ENCODE results near the gene BEX1.
A peak's percentile ranks its signal among the peaks of the same experiment; 100 is the strongest.
"Not testable (repeated sequence)": the region's sequence is repeated elsewhere in the genome, so short reads cannot be mapped to it uniquely, and the experiment has no call there.

Gene BEX1

DNA sequence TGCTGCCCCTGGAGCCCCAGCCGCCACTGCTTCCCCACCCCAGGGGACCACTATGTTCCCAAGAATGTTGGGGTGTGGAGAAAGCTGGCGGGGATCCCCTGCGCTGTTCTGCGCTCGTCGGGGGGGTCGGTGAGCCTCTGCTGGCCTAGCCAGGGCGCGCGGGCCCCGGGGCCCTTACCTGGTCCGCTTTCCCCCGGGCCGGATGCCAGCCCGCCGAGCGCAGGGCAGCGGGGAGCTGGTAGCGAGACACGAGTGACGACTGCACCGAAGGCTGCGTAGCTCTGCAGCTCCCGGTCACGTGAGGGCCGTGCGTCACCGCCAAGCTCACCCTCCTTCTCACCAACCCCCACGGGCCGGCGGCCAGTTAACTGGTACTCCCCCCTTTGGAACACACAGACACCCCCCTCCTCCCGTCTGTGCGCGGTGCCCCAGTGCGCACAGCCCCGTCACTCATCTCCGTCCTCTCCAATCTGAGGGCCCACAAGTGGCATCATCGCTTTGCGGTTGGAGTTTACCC, at the start of gene BEX1:
Gene BEX1 (minus strand): TSS at position 254 of the 517 bp plus-strand sequence. CDS start 897 bp downstream, outside the sequence.
- no peak within 1 kb of the TSS for H3K27ac ChIP-seq (ENCODE audit: low read length)
- H3K4me1 ChIP-seq (ENCODE audit: control insufficient read depth in 1 of 2, insufficient read depth in 2 of 2, low read length in 2 of 2), result no peaks in the 10 kb centered on the region
- peak within 1 kb of the TSS in 1 of 2 donors; percentile 59 for H3K4me3 ChIP-seq (ENCODE audit: low read depth in 1 of 2, low read length in 2 of 2)
- H3K27me3 ChIP-seq (ENCODE audit: low read depth, low read length), result no peaks in the 10 kb centered on the region
- H3K36me3 ChIP-seq (ENCODE audit: control insufficient read depth in 1 of 2, insufficient read depth in 2 of 2, low read length in 2 of 2), result no peaks in the 10 kb centered on the region
- H3K9me3 ChIP-seq (ENCODE audit: control insufficient read depth in 1 of 2, low read length in 2 of 2), result no peaks in the 10 kb centered on the region

DNA sequence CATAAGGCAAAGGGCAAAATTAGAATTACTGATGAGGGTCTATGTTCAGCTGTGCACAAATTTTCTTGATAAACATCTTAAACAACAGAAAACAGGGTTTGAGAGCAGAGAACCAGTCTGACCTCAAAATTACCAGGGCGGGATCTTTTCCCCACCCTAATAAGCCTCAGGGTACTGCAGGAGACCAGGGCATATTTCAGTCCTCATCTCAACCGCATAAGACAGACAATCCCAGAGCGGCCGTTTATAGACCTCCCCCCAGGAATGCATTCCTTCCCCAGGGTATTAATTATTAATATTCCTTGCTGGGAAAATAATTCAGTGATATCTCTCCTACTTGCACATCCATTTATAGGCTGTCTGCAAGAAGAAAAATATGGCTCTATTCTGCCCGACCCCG, 45.5 kb upstream of the BEX1 start:
- not testable (repeated sequence) for H3K27me3 ChIP-seq (ENCODE audit: low read depth, low read length); H3K4me1 ChIP-seq (ENCODE audit: control insufficient read depth in 1 of 2, insufficient read depth in 2 of 2, low read length in 2 of 2); H3K36me3 ChIP-seq (ENCODE audit: control insufficient read depth in 1 of 2, insufficient read depth in 2 of 2, low read length in 2 of 2); H3K27ac ChIP-seq (ENCODE audit: low read length); H3K4me3 ChIP-seq (ENCODE audit: low read depth in 1 of 2, low read length in 2 of 2); H3K9me3 ChIP-seq (ENCODE audit: control insufficient read depth in 1 of 2, low read length in 2 of 2)

DNA sequence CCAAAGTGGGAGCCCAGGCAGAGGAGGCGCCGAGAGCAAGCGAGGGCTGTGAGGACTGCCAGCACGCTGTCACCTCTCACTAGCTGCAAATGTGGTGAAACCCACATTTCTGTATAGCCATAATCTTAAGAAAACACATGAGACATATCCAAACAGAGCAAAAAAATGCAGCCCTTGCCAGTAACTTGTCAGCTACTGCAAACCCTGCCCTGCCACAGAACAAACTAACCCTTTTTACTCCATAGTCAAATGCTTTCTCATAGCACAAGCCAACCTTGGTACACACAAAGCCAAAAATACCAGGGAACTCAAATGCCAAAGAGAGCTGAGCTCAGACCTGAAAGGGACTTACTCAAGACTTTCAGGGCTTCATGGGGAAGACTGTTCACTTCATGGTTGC, 43.9 kb upstream of the BEX1 start:
- H3K27ac ChIP-seq (ENCODE audit: low read length), result no peak overlapping the region
- H3K36me3 ChIP-seq (ENCODE audit: control insufficient read depth in 1 of 2, insufficient read depth in 2 of 2, low read length in 2 of 2), result no peaks in the 10 kb centered on the region
- no peaks in the 10 kb centered on the region for H3K27me3 ChIP-seq (ENCODE audit: low read depth, low read length)
- no peak overlapping the region for H3K4me3 ChIP-seq (ENCODE audit: low read depth in 1 of 2, low read length in 2 of 2)
- H3K4me1 ChIP-seq (ENCODE audit: control insufficient read depth in 1 of 2, insufficient read depth in 2 of 2, low read length in 2 of 2), result no peaks in the 10 kb centered on the region
- peaks cover 0 to 2% of the 10 kb centered on the region in 2 donors for H3K9me3 ChIP-seq (ENCODE audit: control insufficient read depth in 1 of 2, low read length in 2 of 2)

DNA sequence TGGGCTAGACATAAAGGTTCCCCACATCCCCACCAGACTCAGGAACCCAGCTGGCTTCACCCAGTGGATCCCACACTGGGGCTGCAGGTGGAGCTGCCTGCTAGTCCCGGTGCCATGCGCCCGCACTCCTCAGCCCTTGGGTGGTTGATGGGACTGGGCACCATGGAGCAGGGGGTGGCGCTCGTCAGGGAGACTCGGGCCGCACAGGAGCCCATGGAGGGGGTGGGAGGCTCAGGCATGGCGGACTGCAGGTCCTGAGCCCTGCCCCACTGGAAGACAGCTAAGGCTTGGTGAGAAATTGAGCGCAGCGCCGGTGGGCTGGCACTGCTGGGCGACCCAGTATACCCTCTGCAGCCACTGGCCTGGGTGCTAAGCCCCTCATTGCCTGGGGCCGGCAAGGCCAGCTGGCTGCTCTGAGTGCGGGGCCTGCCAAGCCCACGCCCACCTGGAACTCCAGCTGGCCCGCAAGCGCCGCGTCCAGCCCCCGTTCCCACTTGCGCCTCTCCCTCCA, 43.3 kb upstream of the BEX1 start:
- H3K4me1 ChIP-seq (ENCODE audit: control insufficient read depth in 1 of 2, insufficient read depth in 2 of 2, low read length in 2 of 2); H3K27ac ChIP-seq (ENCODE audit: low read length); H3K9me3 ChIP-seq (ENCODE audit: control insufficient read depth in 1 of 2, low read length in 2 of 2); H3K27me3 ChIP-seq (ENCODE audit: low read depth, low read length); H3K4me3 ChIP-seq (ENCODE audit: low read depth in 1 of 2, low read length in 2 of 2); H3K36me3 ChIP-seq (ENCODE audit: control insufficient read depth in 1 of 2, insufficient read depth in 2 of 2, low read length in 2 of 2): not testable (repeated sequence)

DNA sequence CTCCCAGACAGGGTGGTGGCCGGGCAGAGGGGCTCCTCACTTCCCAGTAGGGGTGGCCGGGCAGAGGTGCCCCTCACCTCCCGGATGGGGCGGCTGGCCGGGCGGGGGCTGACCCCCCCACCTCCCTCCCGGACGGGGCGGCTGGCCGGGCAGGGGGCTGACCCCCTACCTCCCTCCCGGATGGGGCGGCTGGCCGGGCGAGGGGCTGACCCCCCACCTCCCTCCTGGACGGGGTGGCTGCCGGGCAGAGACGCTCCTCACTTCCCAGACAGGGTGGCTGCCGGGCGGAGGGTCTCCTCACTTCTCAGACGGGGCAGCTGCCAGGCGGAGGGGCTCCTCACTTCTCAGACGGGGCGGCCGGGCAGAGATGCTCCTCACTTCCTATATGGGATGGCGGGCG, 40.4 kb upstream of the BEX1 start:
- not testable (repeated sequence) for H3K27ac ChIP-seq (ENCODE audit: low read length); H3K4me3 ChIP-seq (ENCODE audit: low read depth in 1 of 2, low read length in 2 of 2); H3K36me3 ChIP-seq (ENCODE audit: control insufficient read depth in 1 of 2, insufficient read depth in 2 of 2, low read length in 2 of 2); H3K4me1 ChIP-seq (ENCODE audit: control insufficient read depth in 1 of 2, insufficient read depth in 2 of 2, low read length in 2 of 2); H3K9me3 ChIP-seq (ENCODE audit: control insufficient read depth in 1 of 2, low read length in 2 of 2); H3K27me3 ChIP-seq (ENCODE audit: low read depth, low read length)

DNA sequence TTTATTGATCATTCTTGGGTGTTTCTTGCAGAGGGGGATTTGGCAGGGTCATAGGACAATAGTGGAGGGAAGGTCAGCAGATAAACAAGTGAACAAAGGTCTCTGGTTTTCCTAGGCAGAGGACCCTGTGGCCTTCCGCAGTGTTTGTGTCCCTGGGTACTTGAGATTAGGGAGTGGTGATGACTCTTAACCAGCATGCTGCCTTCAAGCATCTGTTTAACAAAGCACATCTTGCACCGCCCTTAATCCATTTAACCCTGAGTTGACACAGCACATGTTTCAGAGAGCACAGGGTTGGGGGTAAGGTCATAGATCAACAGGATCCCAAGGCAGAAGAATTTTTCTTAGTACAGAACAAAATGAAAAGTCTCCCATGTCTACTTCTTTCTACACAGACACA, 39.9 kb upstream of the BEX1 start:
- not testable (repeated sequence) for H3K36me3 ChIP-seq (ENCODE audit: control insufficient read depth in 1 of 2, insufficient read depth in 2 of 2, low read length in 2 of 2); H3K27me3 ChIP-seq (ENCODE audit: low read depth, low read length); H3K4me1 ChIP-seq (ENCODE audit: control insufficient read depth in 1 of 2, insufficient read depth in 2 of 2, low read length in 2 of 2); H3K27ac ChIP-seq (ENCODE audit: low read length); H3K9me3 ChIP-seq (ENCODE audit: control insufficient read depth in 1 of 2, low read length in 2 of 2); H3K4me3 ChIP-seq (ENCODE audit: low read depth in 1 of 2, low read length in 2 of 2)

DNA sequence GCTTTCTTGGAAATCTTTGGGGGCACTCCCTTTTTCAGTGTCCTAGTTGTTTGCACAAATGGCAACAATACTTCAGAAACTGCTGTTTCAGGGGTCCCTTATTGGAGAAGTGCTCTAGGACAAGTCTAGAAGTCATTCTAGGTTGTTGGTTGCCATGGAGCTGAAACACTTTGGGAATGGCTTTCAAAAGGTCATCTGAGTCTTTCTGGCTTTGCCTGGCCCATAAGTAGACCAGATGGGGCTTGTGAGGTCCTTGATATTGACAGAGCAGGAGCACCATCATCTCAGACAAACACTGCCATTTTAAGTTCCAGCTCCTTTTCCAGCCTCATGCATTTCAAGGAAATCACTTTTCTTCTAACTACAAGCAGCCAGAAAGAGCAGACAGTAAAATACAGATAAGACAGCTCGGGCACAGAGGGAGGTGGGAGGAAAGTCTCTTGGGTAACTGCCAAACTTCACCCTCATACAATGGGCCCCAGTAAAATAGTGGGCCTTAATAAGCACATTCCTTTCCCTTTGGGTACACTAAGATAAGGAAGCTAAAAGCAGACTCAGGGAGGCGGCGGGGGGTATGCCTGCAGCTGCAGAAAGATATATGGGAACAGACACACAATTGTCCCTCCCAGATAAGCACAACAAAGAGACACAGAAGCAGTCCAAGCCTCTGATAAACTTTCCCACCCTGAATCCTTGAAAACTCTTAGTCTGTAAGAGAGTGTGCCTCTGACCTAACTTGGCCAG, 37.5 kb upstream of the BEX1 start:
- H3K9me3 ChIP-seq (ENCODE audit: control insufficient read depth in 1 of 2, low read length in 2 of 2), result no peaks in the 10 kb centered on the region
- no peaks in the 10 kb centered on the region for H3K36me3 ChIP-seq (ENCODE audit: control insufficient read depth in 1 of 2, insufficient read depth in 2 of 2, low read length in 2 of 2)
- H3K27ac ChIP-seq (ENCODE audit: low read length), result no peak overlapping the region
- no peaks in the 10 kb centered on the region for H3K4me1 ChIP-seq (ENCODE audit: control insufficient read depth in 1 of 2, insufficient read depth in 2 of 2, low read length in 2 of 2)
- H3K4me3 ChIP-seq (ENCODE audit: low read depth in 1 of 2, low read length in 2 of 2), result no peak overlapping the region
- H3K27me3 ChIP-seq (ENCODE audit: low read depth, low read length), result no peaks in the 10 kb centered on the region

DNA sequence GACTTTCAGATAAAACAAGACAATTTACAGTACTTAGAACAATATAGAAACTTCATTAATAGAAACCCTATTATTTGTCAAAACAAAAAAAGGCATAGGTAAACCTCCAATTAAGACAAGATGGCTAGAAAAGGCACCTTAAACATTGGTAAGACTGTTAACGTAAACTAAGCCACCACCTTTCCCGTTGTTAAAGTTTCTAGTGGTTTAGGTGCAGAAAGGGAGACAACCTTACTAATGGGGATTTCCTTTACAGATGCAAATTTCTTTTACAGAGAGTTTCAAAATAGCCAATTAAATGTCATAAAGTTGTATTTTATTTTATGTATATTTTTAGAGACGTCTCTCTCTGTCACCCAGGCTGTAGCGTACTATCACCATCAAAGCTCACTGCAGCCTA, 36.5 kb upstream of the BEX1 start:
- Histone ChIP-seq H3K27me3 (ENCODE audit: low read depth, low read length) (no peaks in the 10 kb centered on the region), H3K4me3 (ENCODE audit: low read depth in 1 of 2, low read length in 2 of 2) (no peak overlapping the region), H3K36me3 (ENCODE audit: control insufficient read depth in 1 of 2, insufficient read depth in 2 of 2, low read length in 2 of 2) (no peaks in the 10 kb centered on the region), H3K9me3 (ENCODE audit: control insufficient read depth in 1 of 2, low read length in 2 of 2) (no peaks in the 10 kb centered on the region), H3K27ac (ENCODE audit: low read length) (no peak overlapping the region), H3K4me1 (ENCODE audit: control insufficient read depth in 1 of 2, insufficient read depth in 2 of 2, low read length in 2 of 2) (no peaks in the 10 kb centered on the region)

DNA sequence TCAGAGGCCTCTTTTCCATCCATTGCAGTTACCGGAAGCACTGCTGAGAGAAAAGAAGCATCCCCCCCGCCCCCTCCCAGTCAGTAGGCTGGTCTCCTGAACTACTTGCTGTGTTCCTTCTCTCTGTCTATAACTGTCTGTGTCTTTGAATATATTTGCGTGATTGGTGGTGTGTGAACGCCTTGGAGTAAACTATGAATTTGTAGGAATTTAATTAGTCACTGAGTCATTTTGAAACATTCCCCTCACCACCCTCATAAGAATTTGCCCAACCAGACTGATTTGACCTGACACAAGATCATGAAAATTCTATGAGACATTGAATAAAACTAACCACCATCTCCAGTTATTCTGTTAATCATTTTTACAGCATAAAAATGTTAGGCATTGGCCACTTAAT, 35.7 kb upstream of the BEX1 start:
- no peaks in the 10 kb centered on the region for H3K27me3 ChIP-seq (ENCODE audit: low read depth, low read length)
- no peaks in the 10 kb centered on the region for H3K4me1 ChIP-seq (ENCODE audit: control insufficient read depth in 1 of 2, insufficient read depth in 2 of 2, low read length in 2 of 2)
- no peak overlapping the region for H3K4me3 ChIP-seq (ENCODE audit: low read depth in 1 of 2, low read length in 2 of 2)
- H3K9me3 ChIP-seq (ENCODE audit: control insufficient read depth in 1 of 2, low read length in 2 of 2), result no peaks in the 10 kb centered on the region
- no peak overlapping the region for H3K27ac ChIP-seq (ENCODE audit: low read length)
- H3K36me3 ChIP-seq (ENCODE audit: control insufficient read depth in 1 of 2, insufficient read depth in 2 of 2, low read length in 2 of 2), result no peaks in the 10 kb centered on the region

DNA sequence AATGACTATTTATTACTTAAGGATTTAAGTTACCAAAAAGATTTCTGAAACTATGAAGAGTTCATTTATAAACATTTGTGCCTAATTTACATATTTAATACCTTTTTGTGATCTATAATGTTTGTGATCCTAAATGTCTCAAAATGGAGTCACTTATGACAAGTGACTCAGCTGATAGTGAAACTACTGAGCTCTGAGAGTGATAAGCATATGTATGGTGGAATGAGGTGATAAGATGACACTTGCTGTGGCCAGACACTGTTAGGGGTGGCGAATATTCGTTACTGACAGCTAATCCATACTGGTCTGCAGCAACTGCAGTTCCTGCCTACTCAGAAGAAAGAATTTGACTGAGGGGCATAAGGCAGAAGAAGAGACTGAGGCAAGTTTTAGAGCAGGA, 34.5 kb upstream of the BEX1 start:
- Histone ChIP-seq H3K27ac (ENCODE audit: low read length) (no peak overlapping the region), H3K36me3 (ENCODE audit: control insufficient read depth in 1 of 2, insufficient read depth in 2 of 2, low read length in 2 of 2) (no peaks in the 10 kb centered on the region), H3K4me3 (ENCODE audit: low read depth in 1 of 2, low read length in 2 of 2) (no peak overlapping the region), H3K4me1 (ENCODE audit: control insufficient read depth in 1 of 2, insufficient read depth in 2 of 2, low read length in 2 of 2) (no peaks in the 10 kb centered on the region), H3K27me3 (ENCODE audit: low read depth, low read length) (no peaks in the 10 kb centered on the region), H3K9me3 (ENCODE audit: control insufficient read depth in 1 of 2, low read length in 2 of 2) (no peaks in the 10 kb centered on the region)

DNA sequence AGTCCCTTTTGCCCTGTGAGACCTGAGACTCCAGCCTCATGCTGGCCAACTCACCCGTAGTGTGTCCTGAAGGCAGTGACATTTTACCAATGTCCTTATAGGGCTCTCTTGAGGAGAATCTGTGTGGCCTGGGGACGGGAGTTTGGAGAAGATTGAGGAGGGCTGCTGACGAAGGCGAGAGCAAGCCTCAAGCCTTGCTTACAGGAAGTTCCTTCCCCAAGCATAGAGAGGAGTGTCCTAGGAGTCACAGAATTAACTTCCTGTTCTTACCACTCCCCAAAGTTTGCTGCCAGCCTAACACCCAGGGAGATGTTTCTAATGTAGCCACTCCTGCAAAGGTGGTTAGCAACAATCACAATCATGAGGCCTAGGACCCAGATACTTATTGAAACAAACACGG, 29.0 kb upstream of the BEX1 start, which contains the start of gene NXF3:
Gene NXF3 (minus strand): TSS at position 202 of the 400 bp plus-strand sequence. CDS start 120 bp downstream, at position 82.
- no peaks in the 10 kb centered on the region for H3K4me1 ChIP-seq (ENCODE audit: control insufficient read depth in 1 of 2, insufficient read depth in 2 of 2, low read length in 2 of 2)

DNA sequence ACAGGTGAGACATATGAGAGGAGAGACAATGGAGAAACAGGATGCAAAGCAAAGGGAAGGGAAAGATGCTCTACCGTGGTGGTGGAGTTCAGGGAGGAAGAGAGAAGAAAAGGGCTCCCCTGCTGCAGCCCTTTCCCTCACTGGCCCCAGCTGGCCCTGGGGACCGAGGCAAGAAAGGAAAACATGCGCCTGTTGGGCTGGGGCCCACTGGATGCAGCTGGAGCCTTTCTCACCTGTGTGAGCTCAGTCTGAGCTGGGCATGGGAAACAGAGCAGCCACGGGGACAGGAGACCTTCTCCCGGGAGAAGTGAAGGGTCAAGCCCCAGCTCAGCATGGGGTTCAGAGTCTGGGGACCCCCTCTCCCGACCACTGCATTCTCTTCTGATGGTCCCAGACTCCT, 17.1 kb upstream of the BEX1 start:
- Histone ChIP-seq H3K36me3 (ENCODE audit: control insufficient read depth in 1 of 2, insufficient read depth in 2 of 2, low read length in 2 of 2) (no peaks in the 10 kb centered on the region), H3K9me3 (ENCODE audit: control insufficient read depth in 1 of 2, low read length in 2 of 2) (no peaks in the 10 kb centered on the region), H3K4me3 (ENCODE audit: low read depth in 1 of 2, low read length in 2 of 2) (no peak overlapping the region), H3K27me3 (ENCODE audit: low read depth, low read length) (no peaks in the 10 kb centered on the region), H3K4me1 (ENCODE audit: control insufficient read depth in 1 of 2, insufficient read depth in 2 of 2, low read length in 2 of 2) (no peaks in the 10 kb centered on the region), H3K27ac (ENCODE audit: low read length) (no peak overlapping the region)

More for the DNA sequence above, 29.0 kb upstream of the BEX1 start, which contains the start of gene NXF3:
- Histone ChIP-seq H3K4me3 (ENCODE audit: low read depth in 1 of 2, low read length in 2 of 2) (no peak within 1 kb of the TSS), H3K27ac (ENCODE audit: low read length) (no peak within 1 kb of the TSS), H3K9me3 (ENCODE audit: control insufficient read depth in 1 of 2, low read length in 2 of 2) (no peaks in the 10 kb centered on the region), H3K27me3 (ENCODE audit: low read depth, low read length) (no peaks in the 10 kb centered on the region), H3K36me3 (ENCODE audit: control insufficient read depth in 1 of 2, insufficient read depth in 2 of 2, low read length in 2 of 2) (no peaks in the 10 kb centered on the region)
